ENCODE data around the gene RAI1. TPM values are rescaled to one million over a fixed set of nuclear protein-coding genes. Genes with fewer than 3 reads are reported as not detected.

Gene RAI1
- total RNA-seq, 2 experiments from 2014 or later = 25.0 to 25.5 TPM

- Mint-ChIP-seq H3K4me3 (no peak overlapping the region), H3K9me3 (no peaks in the 10 kb centered on the region), H3K36me3 (peaks cover 11% of the 10 kb centered on the region), H3K4me1 (peaks cover 16% of the 10 kb centered on the region), H3K27me3 (no peaks in the 10 kb centered on the region), H3K27ac (no peak overlapping the region)
- POLR2A ChIA-PET = interaction anchor here (1.1 to 2.5 kb wide), 3 partner anchors 10 to 26 kb away, joined by 4 to 8 read pairs (median 5); partner anchors contain the start of gene SREBF1
- DNase-seq (no peak), ATAC-seq (ENCODE audit: low read depth) (no peak)
Measured at GRCh38 chr17:17810084-17810894, 129.0 kb downstream of the RAI1 start.

- DNase-seq (no peak), ATAC-seq (ENCODE audit: low read depth) (no peak)
- no peaks in the 10 kb centered on the region for H3K27me3 Mint-ChIP-seq
- POLR2A ChIA-PET = interaction anchor here (0.8 to 1.6 kb wide), 3 partner anchors 11 to 25 kb away, joined by 4 to 6 read pairs (median 5); partner anchors contain the start of gene SREBF1
- H3K4me1 Mint-ChIP-seq = peaks cover 18% of the 10 kb centered on the region
- H3K27ac Mint-ChIP-seq = no peak overlapping the region
- H3K36me3 Mint-ChIP-seq = peaks cover 13% of the 10 kb centered on the region
- H3K4me3 Mint-ChIP-seq = no peak overlapping the region
- no peaks in the 10 kb centered on the region for H3K9me3 Mint-ChIP-seq
Measured at GRCh38 chr17:17810895-17811248, 129.6 kb downstream of the RAI1 start.

GRCh38 chr17:17811381-17812210 is 130.3 kb downstream of the RAI1 start:
- DNase-seq (no peak), ATAC-seq (ENCODE audit: low read depth) (no peak)
- POLR2A ChIA-PET = interaction anchor here (0.8 to 2.5 kb wide), 9 partner anchors 9 to 108 kb away, joined by 3 to 11 read pairs (median 4); partner anchors contain the start of gene SREBF1
- Mint-ChIP-seq H3K27me3 (no peaks in the 10 kb centered on the region), H3K9me3 (no peaks in the 10 kb centered on the region), H3K4me1 (peaks cover 16% of the 10 kb centered on the region), H3K27ac (peak overlapping the region; percentile 36), H3K4me3 (peak overlapping the region; percentile 11), H3K36me3 (peaks cover 15% of the 10 kb centered on the region)

- H3K27me3 Mint-ChIP-seq = no peaks in the 10 kb centered on the region
- no peaks in the 10 kb centered on the region for H3K9me3 Mint-ChIP-seq
- H3K27ac Mint-ChIP-seq = peak overlapping the region; percentile 34
- POLR2A ChIA-PET = interaction anchor here (0.6 to 2.6 kb wide), 11 partner anchors 8 to 218 kb away, joined by 3 to 12 read pairs (median 4); partner anchors contain the start of gene SREBF1
- no peak overlapping the region for H3K4me3 Mint-ChIP-seq
- DNase-seq (peak; percentile 81), ATAC-seq (ENCODE audit: low read depth) (peak; percentile 17)
- peaks cover 17% of the 10 kb centered on the region for H3K36me3 Mint-ChIP-seq
- H3K4me1 Mint-ChIP-seq = peaks cover 14% of the 10 kb centered on the region
Measured at GRCh38 chr17:17812211-17813054, 131.2 kb downstream of the RAI1 start.

- Mint-ChIP-seq H3K4me1 (peaks cover 19% of the 10 kb centered on the region), H3K27ac (no peak overlapping the region), H3K27me3 (no peaks in the 10 kb centered on the region), H3K4me3 (no peak overlapping the region), H3K36me3 (peaks cover 14% of the 10 kb centered on the region), H3K9me3 (no peaks in the 10 kb centered on the region)
- POLR2A ChIA-PET = interaction anchor here (0.6 to 2.6 kb wide), 9 partner anchors 9 to 217 kb away, joined by 3 to 12 read pairs (median 3); partner anchors contain the start of gene SREBF1
- DNase-seq (no peak), ATAC-seq (ENCODE audit: low read depth) (no peak)
Measured at GRCh38 chr17:17813055-17813724, 131.9 kb downstream of the RAI1 start.

- Mint-ChIP-seq H3K4me1 (peaks cover 19% of the 10 kb centered on the region), H3K27me3 (no peaks in the 10 kb centered on the region), H3K4me3 (no peak overlapping the region), H3K9me3 (no peaks in the 10 kb centered on the region), H3K36me3 (peaks cover 16% of the 10 kb centered on the region), H3K27ac (no peak overlapping the region)
- no peak for DNase-seq
- ATAC-seq (ENCODE audit: low read depth) = no peak
- POLR2A ChIA-PET = interaction anchor here (1.2 to 2.6 kb wide), 4 partner anchors 9 to 46 kb away, joined by 3 to 12 read pairs (median 10); no protein-coding TSS in a partner anchor
Measured at GRCh38 chr17:17813725-17814095, 132.5 kb downstream of the RAI1 start.

GRCh38 chr17:17814162-17815061 is 133.2 kb downstream of the RAI1 start:
- POLR2A ChIA-PET = interaction anchor here (1.0 to 2.6 kb wide), 5 partner anchors 8 to 46 kb away, joined by 3 to 12 read pairs (median 4); no protein-coding TSS in a partner anchor
- no peaks in the 10 kb centered on the region for H3K27me3 Mint-ChIP-seq
- H3K9me3 Mint-ChIP-seq = no peaks in the 10 kb centered on the region
- no peak overlapping the region for H3K4me3 Mint-ChIP-seq
- ATAC-seq (ENCODE audit: low read depth) (no peak), DNase-seq (no peak)
- peaks cover 23% of the 10 kb centered on the region for H3K4me1 Mint-ChIP-seq
- H3K36me3 Mint-ChIP-seq = peaks cover 16% of the 10 kb centered on the region
- H3K27ac Mint-ChIP-seq = no peak overlapping the region

- no peak for DNase-seq
- POLR2A ChIA-PET = interaction anchor here (1.0 to 2.6 kb wide), 4 partner anchors 8 to 158 kb away, joined by 3 to 12 read pairs (median 4); no protein-coding TSS in a partner anchor
- ATAC-seq (ENCODE audit: low read depth) = no peak
- H3K36me3 Mint-ChIP-seq = peaks cover 22% of the 10 kb centered on the region
- H3K4me3 Mint-ChIP-seq = no peak overlapping the region
- no peaks in the 10 kb centered on the region for H3K27me3 Mint-ChIP-seq
- peaks cover 29% of the 10 kb centered on the region for H3K4me1 Mint-ChIP-seq
- H3K27ac Mint-ChIP-seq = no peak overlapping the region
- H3K9me3 Mint-ChIP-seq = no peaks in the 10 kb centered on the region
Measured at GRCh38 chr17:17815062-17815406, 133.8 kb downstream of the RAI1 start.

- H3K4me1 Mint-ChIP-seq = peaks cover 35% of the 10 kb centered on the region
- H3K27me3 Mint-ChIP-seq = no peaks in the 10 kb centered on the region
- peaks cover 26% of the 10 kb centered on the region for H3K36me3 Mint-ChIP-seq
Measured at GRCh38 chr17:17815436-17816200, 134.4 kb downstream of the RAI1 start.

GRCh38 chr17:17816240-17816814 is 135.1 kb downstream of the RAI1 start:
- Mint-ChIP-seq H3K27ac (no peak overlapping the region), H3K27me3 (no peaks in the 10 kb centered on the region), H3K4me3 (no peak overlapping the region), H3K36me3 (peaks cover 30% of the 10 kb centered on the region), H3K9me3 (no peaks in the 10 kb centered on the region), H3K4me1 (peaks cover 40% of the 10 kb centered on the region)
- POLR2A ChIA-PET = interaction anchor here (0.8 to 1.7 kb wide), 3 partner anchors 33 to 159 kb away, joined by 3 to 5 read pairs (median 4); no protein-coding TSS in a partner anchor
- no peak for DNase-seq
- ATAC-seq (ENCODE audit: low read depth) = no peak

More at GRCh38 chr17:17815436-17816200, 134.4 kb downstream of the RAI1 start:
- H3K4me3 Mint-ChIP-seq = no peak overlapping the region
- ATAC-seq (ENCODE audit: low read depth) (no peak), DNase-seq (no peak)
- H3K9me3 Mint-ChIP-seq = no peaks in the 10 kb centered on the region
- POLR2A ChIA-PET = interaction anchor here (0.8 to 1.7 kb wide), 5 partner anchors 10 to 158 kb away, joined by 3 to 5 read pairs (median 4); no protein-coding TSS in a partner anchor
- peak overlapping the region; percentile 42 for H3K27ac Mint-ChIP-seq
